Esophagus muscularis mucosa (tissue), 4 donors: ENCODE measurements around the gene DPYD. TPM values are rescaled to one million over a fixed set of nuclear protein-coding genes. Genes with fewer than 3 reads are reported as not detected.

Experiments
- DNase-seq: peaks from one replicate; pipeline ENCODE4 v3.0.0-alpha.2; 2017; ENCODE audit errors: extremely low spot score
- H3K27ac ChIP-seq, 4 donors: fragments of 200-600 bp; sonication (generic); replicated peaks in 1 of 4; 1 replicate in 3 of 4; 2 replicates in 1 of 4; pipeline ENCODE4 v1.5.1; 2016 to 2019; ENCODE audit warnings: mild to moderate bottlenecking in 1 of 4
- H3K27me3 ChIP-seq, 4 donors: fragments of 200-600 bp; sonication (generic); one replicate each; pipeline versions ENCODE4 v1.5.1 to v1.6.0; 2016 to 2019
- H3K36me3 ChIP-seq, 4 donors: fragments of 200-600 bp; sonication (generic); one replicate each; pipeline ENCODE4 v1.5.1; 2016 to 2019
- H3K4me1 ChIP-seq, 4 donors: fragments of 200-600 bp; sonication (generic); one replicate each; pipeline ENCODE4 v1.5.1; 2016 to 2019
- H3K4me3 ChIP-seq, 4 donors: fragments of 200-600 bp; sonication (generic); 1 replicate in 2 of 4; 2 replicates in 2 of 4; pipeline ENCODE4 v1.5.1; 2016 to 2019; ENCODE audit warnings: mild to moderate bottlenecking in 4 of 4, moderate library complexity in 1 of 4
- H3K9me3 ChIP-seq, 4 donors: fragments of 200-600 bp; sonication (generic); 1 replicate in 3 of 4; 2 replicates in 1 of 4; pipeline ENCODE4 v1.5.1; 2016 to 2019
- EP300 ChIP-seq: sonication (generic); formaldehyde crosslinking; IDR thresholded peaks from one replicate; pipeline ENCODE4 v1.6.1; 2017; ENCODE audit warnings: antibody characterized with exemption
- POLR2A ChIP-seq: fragments of 450-650 bp; IDR thresholded peaks from one replicate; pipeline ENCODE4 v1.6.1; 2017; ENCODE audit warnings: antibody characterized with exemption, moderate library complexity, mild to moderate bottlenecking, low read depth
- POLR2AphosphoS5 ChIP-seq, 2 donors: sonication (generic); formaldehyde crosslinking; IDR thresholded peaks; one replicate each; pipeline ENCODE4 v1.6.1; 2017; ENCODE audit warnings: antibody characterized with exemption in 2 of 2
- WGBS: methylation state at CpG from one replicate; pipeline ENCODE4 v1.1.5; 2018; 5-methylcytosine and 5-hydroxymethylcytosine counted together
- intact Hi-C: fragments of 100-400 bp; cut with DNase I; formaldehyde crosslinking; loops from one replicate; pipeline ENCODE4 v1.15.1; 2023
- total RNA-seq, 4 donors: library from RNA; depleted of rRNA; stranded (reverse); fragments of >200 nt; gene quantifications; one replicate each; pipeline versions ENCODE4 v1.1.0 to v1.2.1, GENCODE V29; 2016
- TF ChIP-seq, protein P1 (sequence below), 3 experiments: fragments of 200-600 bp in 2 of 3; fragments of 450-650 bp in 1 of 3; sonication (generic) in 2 of 3; IDR thresholded peaks; one replicate each; pipeline ENCODE4 v1.5.1; 2017 to 2019; ENCODE audit warnings: antibody characterized with exemption in 3 of 3, mild to moderate bottlenecking in 2 of 3, moderate library complexity in 1 of 3

The DPYD gene
- total RNA-seq, 4 donors from 2014 or later: 31.1 to 36.6 (median 31.7) TPM

GRCh38 chr1:97926017-97926708 is 5.3 kb upstream of the DPYD start:
- Histone ChIP-seq H3K36me3 (no peaks in the 10 kb centered on the region), H3K9me3 (no peaks in the 10 kb centered on the region), H3K27ac (no peak overlapping the region), H3K4me1 (peaks cover 6 to 7% (median 7%) of the 10 kb centered on the region in 4 donors), H3K27me3 (no peaks in the 10 kb centered on the region), H3K4me3 (no peak overlapping the region)
- 74% methylated on average over 3 of the region's 3 CpGs for WGBS
- no peak for DNase-seq
- TF ChIP-seq EP300 (no peak), POLR2AphosphoS5 (IDR thresholded peaks at IDR 0.05) (no peak), POLR2A (no peak)
- TF ChIP-seq, protein P1, sequence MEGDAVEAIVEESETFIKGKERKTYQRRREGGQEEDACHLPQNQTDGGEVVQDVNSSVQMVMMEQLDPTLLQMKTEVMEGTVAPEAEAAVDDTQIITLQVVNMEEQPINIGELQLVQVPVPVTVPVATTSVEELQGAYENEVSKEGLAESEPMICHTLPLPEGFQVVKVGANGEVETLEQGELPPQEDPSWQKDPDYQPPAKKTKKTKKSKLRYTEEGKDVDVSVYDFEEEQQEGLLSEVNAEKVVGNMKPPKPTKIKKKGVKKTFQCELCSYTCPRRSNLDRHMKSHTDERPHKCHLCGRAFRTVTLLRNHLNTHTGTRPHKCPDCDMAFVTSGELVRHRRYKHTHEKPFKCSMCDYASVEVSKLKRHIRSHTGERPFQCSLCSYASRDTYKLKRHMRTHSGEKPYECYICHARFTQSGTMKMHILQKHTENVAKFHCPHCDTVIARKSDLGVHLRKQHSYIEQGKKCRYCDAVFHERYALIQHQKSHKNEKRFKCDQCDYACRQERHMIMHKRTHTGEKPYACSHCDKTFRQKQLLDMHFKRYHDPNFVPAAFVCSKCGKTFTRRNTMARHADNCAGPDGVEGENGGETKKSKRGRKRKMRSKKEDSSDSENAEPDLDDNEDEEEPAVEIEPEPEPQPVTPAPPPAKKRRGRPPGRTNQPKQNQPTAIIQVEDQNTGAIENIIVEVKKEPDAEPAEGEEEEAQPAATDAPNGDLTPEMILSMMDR (IDR thresholded peaks at IDR 0.05): no peak
- intact Hi-C loops: no loop called here

GRCh38 chr1:97925151-97925550 is 4.3 kb upstream of the DPYD start:
- no peak overlapping the region for H3K27ac ChIP-seq
- H3K27me3 ChIP-seq: no peaks in the 10 kb centered on the region
- no peak overlapping the region for H3K4me3 ChIP-seq
- DNase-seq: no peak
- H3K36me3 ChIP-seq: no peaks in the 10 kb centered on the region
- H3K4me1 ChIP-seq: peaks cover 6 to 10% (median 7%) of the 10 kb centered on the region in 4 donors
- intact Hi-C loops: no loop called here
- TF ChIP-seq EP300 (no peak), POLR2AphosphoS5 (IDR thresholded peaks at IDR 0.05) (no peak), POLR2A (no peak)
- TF ChIP-seq, protein P1 (IDR thresholded peaks at IDR 0.05): no peak
- H3K9me3 ChIP-seq: no peaks in the 10 kb centered on the region

GRCh38 chr1:97923811-97924210 is 3.0 kb upstream of the DPYD start:
- TF ChIP-seq POLR2A: no peak
- TF ChIP-seq POLR2AphosphoS5 (IDR thresholded peaks at IDR 0.05): no peak
- intact Hi-C loops: no loop called here
- Histone ChIP-seq H3K4me1 (peaks cover 6 to 23% (median 10%) of the 10 kb centered on the region in 4 donors), H3K27ac (no peak overlapping the region), H3K9me3 (no peaks in the 10 kb centered on the region), H3K27me3 (no peaks in the 10 kb centered on the region), H3K36me3 (no peaks in the 10 kb centered on the region), H3K4me3 (no peak overlapping the region)
- no peak for DNase-seq
- 83% methylated on average over 2 of the region's 2 CpGs for WGBS

DNA sequence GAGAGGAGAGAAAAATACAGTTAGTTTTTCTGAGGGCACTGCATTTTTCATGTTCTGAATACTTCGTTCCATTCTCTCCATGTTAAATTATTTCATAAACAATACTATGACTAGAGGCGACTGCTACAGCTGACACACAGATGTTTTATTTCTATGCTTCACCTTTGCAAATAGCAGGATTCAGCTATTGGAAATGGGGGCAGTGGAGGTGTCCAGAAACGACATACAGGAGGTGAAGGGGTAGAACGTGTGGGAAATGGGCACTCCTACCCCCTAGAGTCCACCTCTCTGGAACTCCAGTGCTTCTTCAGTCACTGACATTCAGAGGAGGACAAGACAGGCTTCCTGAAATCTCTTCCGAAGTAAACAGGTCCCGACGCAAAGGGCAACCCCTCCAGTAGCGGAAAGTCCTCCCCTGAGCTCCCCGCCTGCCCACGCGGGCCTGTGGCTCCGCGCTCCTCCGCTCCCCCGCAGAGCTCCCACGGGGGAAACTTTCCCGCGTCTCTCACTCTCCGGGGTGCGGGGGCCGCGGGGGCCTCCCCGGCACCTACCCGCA is 480 bp downstream of the DPYD start:
- Histone ChIP-seq H3K36me3 (no peaks in the 10 kb centered on the region), H3K27me3 (no peaks in the 10 kb centered on the region), H3K4me1 (peaks cover 10 to 44% (median 30%) of the 10 kb centered on the region in 4 donors), H3K4me3 (peak overlapping the region; percentile 67 to 98 (median 88)), H3K27ac (peak overlapping the region; percentile 87 to 97 (median 92)), H3K9me3 (no peaks in the 10 kb centered on the region)
- TF ChIP-seq POLR2A: no peak
- TF ChIP-seq POLR2AphosphoS5 (IDR thresholded peaks at IDR 0.05): no peak
- TF ChIP-seq, protein P1 (IDR thresholded peaks at IDR 0.05): no peak
- no peak for TF ChIP-seq EP300
- no peak for DNase-seq
- 2% methylated on average over 7 of the region's 24 CpGs for WGBS
- intact Hi-C loops: no loop called here

- no peak for TF ChIP-seq POLR2AphosphoS5 (IDR thresholded peaks at IDR 0.05)
- TF ChIP-seq EP300: no peak
- DNase-seq: no peak
- intact Hi-C loops: no loop called here
- Histone ChIP-seq H3K9me3 (no peaks in the 10 kb centered on the region), H3K27ac (peak overlapping the region; percentile 87 to 97 (median 92)), H3K4me3 (peak overlapping the region; percentile 67 to 98 (median 88)), H3K27me3 (no peaks in the 10 kb centered on the region), H3K36me3 (no peaks in the 10 kb centered on the region), H3K4me1 (peaks cover 10 to 44% (median 30%) of the 10 kb centered on the region in 4 donors)
- WGBS: 24% methylated on average over 6 of the region's 6 CpGs
These were observed 1.1 kb downstream of the DPYD start for GRCh38 chr1:97919585-97920261.
